ENCODE results near the gene COA7. TPM values are rescaled to one million over a fixed set of nuclear protein-coding genes. Genes with fewer than 3 reads are reported as not detected.
"Not testable (repeated sequence)": the region's sequence is repeated elsewhere in the genome, so short reads cannot be mapped to it uniquely, and the experiment has no call there.

The COA7 gene
- total and polyA plus RNA-seq, 7 donors = 6.9 to 16.4 (median 8.2) TPM

GRCh38 chr1:52723260-52723659 is 25.1 kb upstream of the COA7 start:
- DNase-seq = no peak
- no peak overlapping the region for H3K4me3 ChIP-seq
- no peak overlapping the region for H3K27ac ChIP-seq
- WGBS, 2 donors = 90 to 92% methylated on average over 4 of the region's 4 CpGs
- H3K36me3 ChIP-seq = no peaks in the 10 kb centered on the region
- H3K27me3 ChIP-seq = no peaks in the 10 kb centered on the region
- no peaks in the 10 kb centered on the region for H3K9me3 ChIP-seq
- H3K4me1 ChIP-seq = peaks cover 0 to 17% (median 10%) of the 10 kb centered on the region in 4 donors
- intact Hi-C loops (cut with DNase I) = no loop called here
- TF ChIP-seq CTCF (IDR thresholded peaks at IDR 0.05) (no peak), EP300 (IDR thresholded peaks at IDR 0.05) (no peak), POLR2AphosphoS5 (IDR thresholded peaks at IDR 0.05) (no peak), POLR2A (IDR thresholded peaks at IDR 0.05) (no peak)

- H3K36me3 ChIP-seq; intact Hi-C loops (cut with DNase I); H3K27me3 ChIP-seq; H3K9me3 ChIP-seq; DNase-seq; H3K4me3 ChIP-seq; H3K4me1 ChIP-seq; H3K27ac ChIP-seq: not testable (repeated sequence)
- WGBS, 2 donors = 94 to 96% methylated on average over 6 of the region's 6 CpGs
Measured at GRCh38 chr1:52715296-52715695, 17.1 kb upstream of the COA7 start.

GRCh38 chr1:52713590-52713989 is 15.4 kb upstream of the COA7 start:
- no peak overlapping the region for H3K4me3 ChIP-seq
- intact Hi-C loops (cut with DNase I) = no loop called here
- H3K27ac ChIP-seq = no peak overlapping the region
- H3K27me3 ChIP-seq = no peaks in the 10 kb centered on the region
- 90 to 93% methylated on average over 4 of the region's 4 CpGs for WGBS, 2 donors
- no peaks in the 10 kb centered on the region for H3K9me3 ChIP-seq
- peaks cover 0 to 25% (median 24%) of the 10 kb centered on the region in 4 donors for H3K4me1 ChIP-seq
- no peak for DNase-seq
- no peaks in the 10 kb centered on the region for H3K36me3 ChIP-seq
- no peak for TF ChIP-seq CTCF (IDR thresholded peaks at IDR 0.05)
- TF ChIP-seq POLR2A (IDR thresholded peaks at IDR 0.05) = no peak
- TF ChIP-seq EP300 (IDR thresholded peaks at IDR 0.05) = no peak
- no peak for TF ChIP-seq POLR2AphosphoS5 (IDR thresholded peaks at IDR 0.05)

GRCh38 chr1:52709016-52709415 is 10.9 kb upstream of the COA7 start:
- peaks cover 0 to 42% (median 37%) of the 10 kb centered on the region in 4 donors for H3K4me1 ChIP-seq
- no peaks in the 10 kb centered on the region for H3K36me3 ChIP-seq
- intact Hi-C loops (cut with DNase I) = loop anchor here (10.0 kb wide), 1 partner anchor 486 kb away; the partner anchor contains the start of gene CPT2
- peak overlapping the region; percentile 57 to 76 (median 72) for H3K27ac ChIP-seq
- TF ChIP-seq EP300 (IDR thresholded peaks at IDR 0.05) (no peak), POLR2A (IDR thresholded peaks at IDR 0.05) (no peak), POLR2AphosphoS5 (IDR thresholded peaks at IDR 0.05) (no peak), CTCF (IDR thresholded peaks at IDR 0.05) (no peak)
- H3K27me3 ChIP-seq = no peaks in the 10 kb centered on the region
- H3K9me3 ChIP-seq = no peaks in the 10 kb centered on the region
- 73 to 83% methylated on average over 6 of the region's 6 CpGs for WGBS, 2 donors
- no peak overlapping the region for H3K4me3 ChIP-seq
- DNase-seq = no peak

GRCh38 chr1:52707927-52708655 is 9.9 kb upstream of the COA7 start:
- WGBS, 2 donors = 85 to 88% methylated on average over 5 of the region's 5 CpGs
- Histone ChIP-seq H3K36me3 (no peaks in the 10 kb centered on the region), H3K4me3 (no peak overlapping the region), H3K9me3 (no peaks in the 10 kb centered on the region), H3K27me3 (no peaks in the 10 kb centered on the region), H3K27ac (peak overlapping the region; percentile 57 to 76 (median 72)), H3K4me1 (peaks cover 0 to 51% (median 44%) of the 10 kb centered on the region in 4 donors)
- DNase-seq = no peak
- intact Hi-C loops (cut with DNase I) = loop anchor here (10.0 kb wide), 1 partner anchor 487 kb away; the partner anchor contains the start of gene CPT2
- TF ChIP-seq POLR2A (IDR thresholded peaks at IDR 0.05) (no peak), CTCF (IDR thresholded peaks at IDR 0.05) (no peak), EP300 (IDR thresholded peaks at IDR 0.05) (peak in 1 of 4 donors; percentile 9), POLR2AphosphoS5 (IDR thresholded peaks at IDR 0.05) (peak in 2 of 4 donors; percentile 27 to 59)

All from sigmoid colon (tissue), 7 donors.